ENCODE measurements around the gene PHKA2. TPM values are rescaled to one million over a fixed set of nuclear protein-coding genes. Genes with fewer than 3 reads are reported as not detected.

Gene PHKA2
- total and polyA plus RNA-seq, 10 donors: 13.7 to 46.0 (median 35.7) TPM

- no peak for TF ChIP-seq POLR2A (IDR thresholded peaks at IDR 0.05)
- TF ChIP-seq POLR2AphosphoS5 (IDR thresholded peaks at IDR 0.05): no peak
- Histone ChIP-seq H3K4me1 (no peaks in the 10 kb centered on the region), H3K4me3 (no peak overlapping the region), H3K27me3 (replicated peaks in 1 of 7) (no peaks in the 10 kb centered on the region), H3K27ac (no peak overlapping the region), H3K36me3 (peaks cover 0 to 82% (median 6%) of the 10 kb centered on the region in 6 donors), H3K9me3 (no peaks in the 10 kb centered on the region)
- no peak for DNase-seq
- WGBS, 5 donors: 85 to 99% (median 96%) methylated on average over 2 of the region's 2 CpGs
- intact Hi-C loops (cut with DNase I; ENCODE audit: low total_unique reads): no loop called here
Observed at GRCh38 chrX:18945483-18945882, 38.4 kb downstream of the PHKA2 start.

DNA sequence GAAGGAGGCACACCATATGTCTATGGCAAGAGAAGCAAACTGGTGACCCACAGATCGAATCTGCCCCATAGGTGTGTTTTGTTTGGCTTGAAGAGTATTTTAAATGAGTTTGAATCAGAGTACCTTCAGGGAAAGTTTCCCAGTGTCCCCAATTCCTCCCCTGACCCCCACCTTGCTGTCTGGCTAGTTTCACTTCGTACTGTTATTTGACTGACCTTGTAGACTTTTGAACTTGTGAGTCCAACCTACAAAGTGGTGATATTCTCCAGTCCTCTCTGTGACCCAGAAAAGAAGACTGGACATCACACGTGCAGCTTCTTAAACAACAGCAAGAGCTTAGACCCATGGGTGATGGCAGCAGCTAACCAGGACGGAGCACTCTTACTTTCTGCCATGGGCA is 39.4 kb downstream of the PHKA2 start:
- peaks cover 0 to 81% (median 6%) of the 10 kb centered on the region in 6 donors for H3K36me3 ChIP-seq
- H3K4me1 ChIP-seq: no peaks in the 10 kb centered on the region
- intact Hi-C loops (cut with DNase I; ENCODE audit: low total_unique reads): no loop called here
- WGBS, 5 donors: 74 to 97% (median 94%) methylated on average over 4 of the region's 4 CpGs
- TF ChIP-seq CTCF (IDR thresholded peaks at IDR 0.05 in 8 of 11, conservative IDR thresholded peaks at IDR 0.05 in 3 of 11): no peak
- no peak for TF ChIP-seq POLR2AphosphoS5 (IDR thresholded peaks at IDR 0.05)
- no peak for TF ChIP-seq POLR2A (IDR thresholded peaks at IDR 0.05)
- H3K4me3 ChIP-seq: no peak overlapping the region
- H3K9me3 ChIP-seq: no peaks in the 10 kb centered on the region
- no peak overlapping the region for H3K27ac ChIP-seq
- no peak for DNase-seq
- no peaks in the 10 kb centered on the region for H3K27me3 ChIP-seq (replicated peaks in 1 of 7)

DNA sequence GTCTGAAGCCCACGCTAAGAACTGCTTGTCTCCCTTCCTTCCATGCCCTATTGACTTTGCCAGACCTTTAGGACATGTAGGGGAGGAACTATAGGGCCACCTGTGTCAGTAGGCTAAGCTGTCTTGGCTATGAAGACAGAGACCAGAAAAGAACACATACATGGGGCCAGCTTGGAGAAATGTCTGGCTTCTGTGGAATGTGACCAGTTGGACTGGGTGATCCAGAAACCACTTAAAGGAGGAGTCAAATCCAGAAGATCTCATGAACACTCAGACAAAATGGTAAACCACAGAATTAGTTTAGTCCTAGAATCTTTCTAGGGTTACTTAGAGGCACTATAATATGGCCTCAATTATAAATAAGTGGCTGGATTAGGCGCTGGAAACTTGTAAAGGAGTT is 42.0 kb downstream of the PHKA2 start:
- Histone ChIP-seq H3K9me3 (no peaks in the 10 kb centered on the region), H3K36me3 (peaks cover 0 to 84% (median 11%) of the 10 kb centered on the region in 6 donors), H3K4me1 (no peaks in the 10 kb centered on the region), H3K27ac (no peak overlapping the region), H3K4me3 (no peak overlapping the region), H3K27me3 (replicated peaks in 1 of 7) (no peaks in the 10 kb centered on the region)
- TF ChIP-seq POLR2A (IDR thresholded peaks at IDR 0.05) (no peak), CTCF (IDR thresholded peaks at IDR 0.05 in 8 of 11, conservative IDR thresholded peaks at IDR 0.05 in 3 of 11) (no peak), POLR2AphosphoS5 (IDR thresholded peaks at IDR 0.05) (no peak)
- no peak for DNase-seq
- intact Hi-C loops (cut with DNase I; ENCODE audit: low total_unique reads): no loop called here
- 73 to 100% (median 97%) methylated on average over 2 of the region's 2 CpGs for WGBS, 5 donors

GRCh38 chrX:18938710-18939109 is 45.2 kb downstream of the PHKA2 start:
- H3K9me3 ChIP-seq: no peaks in the 10 kb centered on the region
- WGBS, 5 donors: 78 to 91% (median 87%) methylated on average over 3 of the region's 3 CpGs
- intact Hi-C loops (cut with DNase I; ENCODE audit: low total_unique reads): no loop called here

More at GRCh38 chrX:18938710-18939109, 45.2 kb downstream of the PHKA2 start:
- no peaks in the 10 kb centered on the region for H3K27me3 ChIP-seq (replicated peaks in 1 of 7)
- H3K27ac ChIP-seq: no peak overlapping the region
- no peaks in the 10 kb centered on the region for H3K4me1 ChIP-seq
- H3K36me3 ChIP-seq: peaks cover 0 to 100% (median 9%) of the 10 kb centered on the region in 6 donors
- no peak for DNase-seq
- TF ChIP-seq POLR2A (IDR thresholded peaks at IDR 0.05) (no peak), POLR2AphosphoS5 (IDR thresholded peaks at IDR 0.05) (no peak), CTCF (IDR thresholded peaks at IDR 0.05 in 8 of 11, conservative IDR thresholded peaks at IDR 0.05 in 3 of 11) (no peak)
- no peak overlapping the region for H3K4me3 ChIP-seq
